Measurements from ENCODE around the gene EHMT2. TPM values are rescaled to one million over a fixed set of nuclear protein-coding genes. Genes with fewer than 3 reads are reported as not detected.

The EHMT2 gene
- total and polyA plus RNA-seq, 2 of the 13 experiments (the other 11 are each of a cell fraction or from before 2014, with no cell fraction given) = 55.2 to 69.2 TPM

DNA sequence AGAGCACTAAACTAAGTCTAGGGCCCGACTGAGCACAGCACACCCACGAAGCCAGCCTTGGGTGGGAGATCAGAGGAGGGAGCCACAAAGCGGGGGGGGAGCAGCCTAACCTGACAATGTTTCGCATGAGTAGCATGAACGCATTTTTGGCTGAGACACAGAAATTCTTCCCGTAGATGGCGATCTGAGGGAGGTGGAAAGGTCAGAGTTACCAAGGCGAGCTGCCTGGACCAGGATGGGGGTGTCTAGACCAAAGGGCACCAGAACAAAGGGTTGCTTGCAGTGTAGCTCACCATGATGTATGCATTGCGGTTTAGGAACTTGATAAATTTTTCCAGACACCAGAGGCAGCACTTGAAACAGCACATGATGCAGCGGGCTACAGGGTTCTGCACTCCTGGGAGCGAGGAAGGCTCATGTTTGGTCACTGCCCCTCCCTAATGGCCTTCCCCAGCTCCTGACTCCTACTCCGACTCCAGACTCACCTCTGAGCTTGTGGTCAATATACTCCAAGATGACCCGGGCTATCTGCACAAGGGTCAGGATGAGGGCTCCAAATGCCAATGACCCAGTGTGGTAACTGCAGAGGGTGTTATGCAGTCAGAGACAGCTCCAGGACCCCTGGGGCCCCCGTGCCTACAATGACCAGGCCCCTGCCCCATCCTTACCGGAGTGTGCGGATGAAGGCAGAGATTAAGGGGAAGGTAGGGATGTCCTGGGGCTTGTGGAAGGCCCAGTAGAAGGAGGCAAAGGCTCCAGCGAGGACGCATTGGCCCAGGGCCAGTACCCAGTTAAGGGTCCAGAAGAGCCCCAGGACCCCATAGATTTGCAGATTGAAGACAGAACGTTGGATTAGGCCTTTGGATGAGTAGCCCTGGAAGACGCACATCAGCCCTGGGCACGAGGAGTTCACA is 32.0 kb downstream of the EHMT2 start (continued):
- TF ChIP-seq, protein P1, sequence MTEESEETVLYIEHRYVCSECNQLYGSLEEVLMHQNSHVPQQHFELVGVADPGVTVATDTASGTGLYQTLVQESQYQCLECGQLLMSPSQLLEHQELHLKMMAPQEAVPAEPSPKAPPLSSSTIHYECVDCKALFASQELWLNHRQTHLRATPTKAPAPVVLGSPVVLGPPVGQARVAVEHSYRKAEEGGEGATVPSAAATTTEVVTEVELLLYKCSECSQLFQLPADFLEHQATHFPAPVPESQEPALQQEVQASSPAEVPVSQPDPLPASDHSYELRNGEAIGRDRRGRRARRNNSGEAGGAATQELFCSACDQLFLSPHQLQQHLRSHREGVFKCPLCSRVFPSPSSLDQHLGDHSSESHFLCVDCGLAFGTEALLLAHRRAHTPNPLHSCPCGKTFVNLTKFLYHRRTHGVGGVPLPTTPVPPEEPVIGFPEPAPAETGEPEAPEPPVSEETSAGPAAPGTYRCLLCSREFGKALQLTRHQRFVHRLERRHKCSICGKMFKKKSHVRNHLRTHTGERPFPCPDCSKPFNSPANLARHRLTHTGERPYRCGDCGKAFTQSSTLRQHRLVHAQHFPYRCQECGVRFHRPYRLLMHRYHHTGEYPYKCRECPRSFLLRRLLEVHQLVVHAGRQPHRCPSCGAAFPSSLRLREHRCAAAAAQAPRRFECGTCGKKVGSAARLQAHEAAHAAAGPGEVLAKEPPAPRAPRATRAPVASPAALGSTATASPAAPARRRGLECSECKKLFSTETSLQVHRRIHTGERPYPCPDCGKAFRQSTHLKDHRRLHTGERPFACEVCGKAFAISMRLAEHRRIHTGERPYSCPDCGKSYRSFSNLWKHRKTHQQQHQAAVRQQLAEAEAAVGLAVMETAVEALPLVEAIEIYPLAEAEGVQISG (CRISPR knock-in tag; IDR thresholded peaks at IDR 0.05) = peak; percentile 87
- TF ChIP-seq HMG20A (CRISPR knock-in tag; IDR thresholded peaks at IDR 0.05; ENCODE audit: borderline replicate concordance) = peak; percentile 80; the same call in 1 of the 2 replicates
- TF ChIP-seq, protein P2, sequence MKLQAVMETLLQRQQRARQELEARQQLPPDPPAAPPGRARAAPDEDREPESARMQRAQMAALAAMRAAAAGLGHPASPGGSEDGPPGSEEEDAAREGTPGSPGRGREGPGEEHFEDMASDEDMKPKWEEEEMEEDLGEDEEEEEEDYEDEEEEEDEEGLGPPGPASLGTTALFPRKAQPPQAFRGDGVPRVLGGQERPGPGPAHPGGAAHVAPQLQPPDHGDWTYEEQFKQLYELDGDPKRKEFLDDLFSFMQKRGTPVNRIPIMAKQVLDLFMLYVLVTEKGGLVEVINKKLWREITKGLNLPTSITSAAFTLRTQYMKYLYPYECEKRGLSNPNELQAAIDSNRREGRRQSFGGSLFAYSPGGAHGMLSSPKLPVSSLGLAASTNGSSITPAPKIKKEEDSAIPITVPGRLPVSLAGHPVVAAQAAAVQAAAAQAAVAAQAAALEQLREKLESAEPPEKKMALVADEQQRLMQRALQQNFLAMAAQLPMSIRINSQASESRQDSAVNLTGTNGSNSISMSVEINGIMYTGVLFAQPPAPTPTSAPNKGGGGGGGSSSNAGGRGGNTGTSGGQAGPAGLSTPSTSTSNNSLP (IDR thresholded peaks at IDR 0.05; ENCODE audit: low read depth, low read length) = peak; percentile 64
- no peak for TF ChIP-seq ZNF652 (CRISPR knock-in tag; IDR thresholded peaks at IDR 0.05; ENCODE audit: borderline replicate concordance, low read depth)
- 0 out of 2 replicates have a peak, but pooled peaks have one; percentile 65 for TF ChIP-seq TRIM24 (CRISPR knock-in tag; IDR thresholded peaks at IDR 0.05)
- TF ChIP-seq ZNF431 (CRISPR knock-in tag; IDR thresholded peaks at IDR 0.05; ENCODE audit: borderline replicate concordance, low read depth) = 0 out of 2 replicates have a peak, but pooled peaks have one; percentile 65
- TF ChIP-seq ZFP36 (IDR thresholded peaks at IDR 0.05; ENCODE audit: borderline replicate concordance, low read depth, low read length, partially characterized antibody) = no peak
- no peak for TF ChIP-seq ZNF678 (CRISPR knock-in tag; IDR thresholded peaks at IDR 0.05)
- TF ChIP-seq, protein P3, sequence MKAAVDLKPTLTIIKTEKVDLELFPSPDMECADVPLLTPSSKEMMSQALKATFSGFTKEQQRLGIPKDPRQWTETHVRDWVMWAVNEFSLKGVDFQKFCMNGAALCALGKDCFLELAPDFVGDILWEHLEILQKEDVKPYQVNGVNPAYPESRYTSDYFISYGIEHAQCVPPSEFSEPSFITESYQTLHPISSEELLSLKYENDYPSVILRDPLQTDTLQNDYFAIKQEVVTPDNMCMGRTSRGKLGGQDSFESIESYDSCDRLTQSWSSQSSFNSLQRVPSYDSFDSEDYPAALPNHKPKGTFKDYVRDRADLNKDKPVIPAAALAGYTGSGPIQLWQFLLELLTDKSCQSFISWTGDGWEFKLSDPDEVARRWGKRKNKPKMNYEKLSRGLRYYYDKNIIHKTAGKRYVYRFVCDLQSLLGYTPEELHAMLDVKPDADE (CRISPR knock-in tag; IDR thresholded peaks at IDR 0.05) = no peak
- TF ChIP-seq, protein P4, sequence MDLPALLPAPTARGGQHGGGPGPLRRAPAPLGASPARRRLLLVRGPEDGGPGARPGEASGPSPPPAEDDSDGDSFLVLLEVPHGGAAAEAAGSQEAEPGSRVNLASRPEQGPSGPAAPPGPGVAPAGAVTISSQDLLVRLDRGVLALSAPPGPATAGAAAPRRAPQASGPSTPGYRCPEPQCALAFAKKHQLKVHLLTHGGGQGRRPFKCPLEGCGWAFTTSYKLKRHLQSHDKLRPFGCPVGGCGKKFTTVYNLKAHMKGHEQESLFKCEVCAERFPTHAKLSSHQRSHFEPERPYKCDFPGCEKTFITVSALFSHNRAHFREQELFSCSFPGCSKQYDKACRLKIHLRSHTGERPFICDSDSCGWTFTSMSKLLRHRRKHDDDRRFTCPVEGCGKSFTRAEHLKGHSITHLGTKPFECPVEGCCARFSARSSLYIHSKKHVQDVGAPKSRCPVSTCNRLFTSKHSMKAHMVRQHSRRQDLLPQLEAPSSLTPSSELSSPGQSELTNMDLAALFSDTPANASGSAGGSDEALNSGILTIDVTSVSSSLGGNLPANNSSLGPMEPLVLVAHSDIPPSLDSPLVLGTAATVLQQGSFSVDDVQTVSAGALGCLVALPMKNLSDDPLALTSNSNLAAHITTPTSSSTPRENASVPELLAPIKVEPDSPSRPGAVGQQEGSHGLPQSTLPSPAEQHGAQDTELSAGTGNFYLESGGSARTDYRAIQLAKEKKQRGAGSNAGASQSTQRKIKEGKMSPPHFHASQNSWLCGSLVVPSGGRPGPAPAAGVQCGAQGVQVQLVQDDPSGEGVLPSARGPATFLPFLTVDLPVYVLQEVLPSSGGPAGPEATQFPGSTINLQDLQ (CRISPR knock-in tag; IDR thresholded peaks at IDR 0.05) = peak; percentile 87
- peak; percentile 88 for TF ChIP-seq ASH2L (IDR thresholded peaks at IDR 0.05; ENCODE audit: insufficient read length, low read depth, low read length)
- TF ChIP-seq, protein P5, sequence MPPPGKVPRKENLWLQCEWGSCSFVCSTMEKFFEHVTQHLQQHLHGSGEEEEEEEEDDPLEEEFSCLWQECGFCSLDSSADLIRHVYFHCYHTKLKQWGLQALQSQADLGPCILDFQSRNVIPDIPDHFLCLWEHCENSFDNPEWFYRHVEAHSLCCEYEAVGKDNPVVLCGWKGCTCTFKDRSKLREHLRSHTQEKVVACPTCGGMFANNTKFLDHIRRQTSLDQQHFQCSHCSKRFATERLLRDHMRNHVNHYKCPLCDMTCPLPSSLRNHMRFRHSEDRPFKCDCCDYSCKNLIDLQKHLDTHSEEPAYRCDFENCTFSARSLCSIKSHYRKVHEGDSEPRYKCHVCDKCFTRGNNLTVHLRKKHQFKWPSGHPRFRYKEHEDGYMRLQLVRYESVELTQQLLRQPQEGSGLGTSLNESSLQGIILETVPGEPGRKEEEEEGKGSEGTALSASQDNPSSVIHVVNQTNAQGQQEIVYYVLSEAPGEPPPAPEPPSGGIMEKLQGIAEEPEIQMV (CRISPR knock-in tag; IDR thresholded peaks at IDR 0.05; ENCODE audit: low read depth) = no peak
- 0 out of 2 replicates have a peak, but pooled peaks have one; percentile 50 for TF ChIP-seq NFE2L1 (CRISPR knock-in tag; IDR thresholded peaks at IDR 0.05; ENCODE audit: borderline replicate concordance)
- peak; percentile 88 for TF ChIP-seq TARDBP (CRISPR knock-in tag; IDR thresholded peaks at IDR 0.05)
- no peak for TF ChIP-seq REXO4 (CRISPR knock-in tag; IDR thresholded peaks at IDR 0.05; ENCODE audit: borderline replicate concordance)
- no peak for TF ChIP-seq SRSF9 (IDR thresholded peaks at IDR 0.05; ENCODE audit: borderline replicate concordance, insufficient read depth, low read depth, low read length, poor library complexity, severe bottlenecking)
- no peak; a peak in 1 of 4 replicates for TF ChIP-seq KLF16 (CRISPR knock-in tag; IDR thresholded peaks at IDR 0.05)

Measured in HepG2 (cell line).